ENCODE results near the gene SYNJ2.

The SYNJ2 gene

DNA sequence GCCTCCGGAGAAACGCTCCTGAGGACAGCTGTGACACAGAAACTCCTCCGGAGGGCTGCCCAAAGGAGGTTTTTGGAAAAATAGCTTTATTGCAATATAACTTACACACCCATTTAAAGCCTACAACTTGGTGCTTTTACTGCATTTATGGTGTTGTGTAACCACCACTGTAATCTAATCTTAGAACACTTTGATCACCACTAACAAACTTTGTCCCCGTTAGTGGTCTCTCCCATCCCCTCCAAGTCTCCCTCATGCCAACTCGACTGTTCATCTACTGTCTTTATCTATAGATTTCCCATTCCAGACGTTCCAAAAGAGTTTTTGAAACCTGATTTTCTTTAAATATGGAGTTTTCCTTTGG is 62.8 kb downstream of the SYNJ2 start:
- no peak for DNase-seq

DNA sequence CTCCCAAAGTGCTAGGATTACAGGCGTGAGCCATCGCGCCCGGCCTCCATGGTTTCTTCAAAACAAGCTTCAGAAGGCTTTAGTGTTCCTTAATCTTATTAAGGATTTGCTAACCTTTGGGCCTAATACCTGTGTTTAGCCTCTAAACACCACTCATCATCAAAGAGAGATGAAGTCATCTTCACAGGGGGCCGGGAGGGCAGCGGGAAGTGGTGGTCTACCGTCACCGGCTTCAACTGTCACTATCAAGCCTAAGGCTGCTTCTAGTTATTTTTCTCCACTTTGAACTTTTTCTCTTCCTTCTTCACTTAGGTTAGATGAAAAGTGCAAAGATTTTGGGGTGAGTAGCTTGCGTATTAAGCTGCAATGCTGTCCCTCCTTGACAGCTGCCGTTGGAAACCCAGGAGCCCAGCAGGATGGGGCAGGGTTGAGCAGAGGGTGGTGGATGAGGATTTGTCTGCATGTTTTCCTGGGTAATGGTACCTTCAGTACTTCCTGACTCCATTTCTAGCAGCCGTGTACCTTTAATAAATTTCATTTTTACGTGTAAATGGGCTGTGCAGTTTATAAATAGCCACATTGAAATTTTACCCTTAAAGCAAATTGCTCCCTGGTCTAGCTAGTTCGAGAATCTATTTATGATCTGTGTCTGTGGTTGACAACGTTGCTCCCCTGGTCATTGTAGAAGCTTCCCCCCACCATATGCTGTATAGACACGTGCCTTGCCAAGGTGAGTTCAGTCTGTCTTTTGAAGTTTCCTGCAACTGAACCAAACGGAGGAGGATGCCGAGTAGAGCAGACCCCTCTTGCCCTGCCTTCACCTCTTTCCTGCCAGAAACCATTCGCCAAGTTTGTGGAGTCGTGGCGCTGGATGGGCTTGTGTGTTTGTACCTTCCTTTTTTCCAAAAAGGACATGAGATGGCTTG is 64.8 kb downstream of the SYNJ2 start:
- no peak for DNase-seq

DNA sequence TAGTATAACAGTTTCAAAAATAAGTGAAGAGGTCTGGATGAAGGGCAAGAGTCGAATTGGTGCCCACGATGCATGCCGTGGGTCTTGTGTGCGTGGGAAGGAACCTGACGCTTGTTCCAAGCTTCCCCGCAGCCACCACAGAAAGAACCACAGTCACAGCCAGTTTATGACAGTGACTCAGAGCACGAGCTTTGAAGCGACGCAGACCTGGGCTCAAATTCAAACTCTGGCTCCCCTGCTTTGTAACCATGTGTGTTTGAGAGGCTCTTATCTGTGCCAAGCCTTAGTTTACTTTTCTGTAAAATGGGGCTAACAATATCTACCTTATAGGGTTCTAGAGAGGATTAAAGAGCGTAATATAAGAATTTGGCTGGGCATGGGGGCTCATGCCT is 65.5 kb downstream of the SYNJ2 start:
- no peak for DNase-seq

DNA sequence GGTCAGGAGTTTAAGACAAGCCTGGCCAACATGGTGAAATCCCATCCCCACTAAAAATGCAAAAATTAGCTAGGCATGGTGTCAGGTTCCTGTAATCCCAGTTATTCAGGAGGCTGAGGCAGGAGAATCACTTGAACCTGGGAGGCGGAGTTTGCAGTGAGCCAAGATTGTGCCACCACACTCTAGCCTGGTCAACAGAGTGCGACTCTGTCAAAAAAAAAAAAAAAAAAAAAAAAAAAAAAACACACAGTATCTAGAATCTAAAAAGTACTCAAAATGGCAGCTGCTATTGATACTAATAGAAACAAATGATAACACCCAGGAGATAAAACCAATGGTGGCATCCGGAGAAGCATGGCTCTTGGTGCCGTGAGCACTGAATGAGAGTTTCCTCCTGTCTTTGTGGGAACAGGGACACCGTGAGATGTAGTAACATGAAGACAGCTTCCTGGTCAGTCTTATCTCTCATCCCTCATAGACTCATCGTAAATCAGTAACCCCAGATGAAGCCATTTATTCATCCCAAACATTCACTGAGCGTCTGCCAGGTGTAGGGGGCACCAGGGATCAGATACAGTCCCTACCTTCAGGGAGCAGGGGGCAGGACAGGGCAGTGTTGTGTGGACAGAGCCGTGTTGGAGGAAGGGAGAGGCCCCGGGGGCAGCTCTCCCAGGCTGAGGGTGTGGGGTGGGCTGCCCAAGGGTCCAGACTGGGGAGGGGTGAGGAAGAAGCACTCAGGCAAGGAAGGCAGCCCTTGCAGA is 66.1 kb downstream of the SYNJ2 start:
- DNase-seq = no peak

DNA sequence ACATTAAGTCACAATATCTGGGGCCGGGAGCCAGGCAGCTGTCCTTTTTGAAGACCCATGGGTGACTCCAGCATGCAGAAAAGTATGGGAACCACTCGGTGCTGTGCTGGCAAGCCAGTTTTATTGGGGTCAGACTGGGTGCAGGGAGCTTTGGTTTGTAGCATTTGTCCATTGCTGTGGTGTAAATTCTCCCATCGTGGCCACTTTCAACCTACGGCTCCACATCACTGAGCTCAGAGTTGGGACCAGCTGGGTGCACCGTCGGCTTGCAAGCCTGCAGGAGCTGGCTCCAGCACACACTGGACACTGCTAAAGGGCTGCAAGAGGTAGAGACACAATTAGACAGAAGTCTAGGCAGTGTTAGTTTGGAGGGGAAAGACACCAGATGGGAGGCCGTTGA is 66.9 kb downstream of the SYNJ2 start:
- DNase-seq = no peak

DNA sequence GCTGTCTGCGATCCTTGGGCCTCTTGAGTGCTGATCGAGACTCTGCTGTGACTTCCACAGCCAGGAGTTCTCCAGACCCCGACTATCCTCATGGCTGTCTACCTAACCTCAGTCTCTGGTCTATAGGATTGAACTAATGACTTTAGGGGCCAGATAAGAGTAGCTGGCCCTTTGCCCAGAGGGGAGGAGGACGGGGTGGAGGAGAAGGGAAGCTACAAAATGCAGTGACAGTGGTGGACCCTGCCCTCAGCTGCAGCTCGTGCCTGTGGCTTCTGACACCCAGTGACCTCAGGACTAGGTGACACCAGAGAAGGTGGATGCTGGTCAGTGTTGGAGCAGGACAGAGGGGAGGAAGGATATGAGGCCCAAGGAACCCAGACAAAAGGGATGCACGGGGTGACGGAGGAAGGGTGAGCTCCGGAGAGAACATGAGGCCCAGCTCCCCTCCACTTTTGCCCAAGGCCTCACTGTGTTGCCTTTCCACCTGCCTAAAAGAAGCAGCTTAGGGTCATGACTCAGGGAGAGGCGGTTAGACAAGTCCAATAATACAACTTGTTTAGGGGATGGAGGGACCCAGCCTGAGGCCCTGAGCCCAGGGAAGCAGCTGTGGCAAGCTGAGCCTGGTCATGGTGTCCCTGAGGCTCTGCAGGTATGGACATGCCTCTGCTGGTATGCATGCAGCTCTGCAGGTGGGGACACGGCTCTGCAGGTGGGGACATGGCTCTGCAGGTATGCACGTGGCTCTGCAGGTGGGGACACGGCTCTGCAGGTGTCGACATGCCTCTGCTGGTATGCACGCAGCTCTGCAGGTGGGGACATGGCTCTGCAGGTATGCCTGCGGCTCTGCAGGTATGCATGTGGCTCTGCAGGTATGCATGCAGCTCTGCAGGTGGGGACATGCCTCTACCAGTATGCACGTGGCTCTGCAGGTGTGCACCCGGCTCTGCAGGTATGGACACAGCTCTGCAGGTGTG is 67.7 kb downstream of the SYNJ2 start:
- no peak for DNase-seq

DNA sequence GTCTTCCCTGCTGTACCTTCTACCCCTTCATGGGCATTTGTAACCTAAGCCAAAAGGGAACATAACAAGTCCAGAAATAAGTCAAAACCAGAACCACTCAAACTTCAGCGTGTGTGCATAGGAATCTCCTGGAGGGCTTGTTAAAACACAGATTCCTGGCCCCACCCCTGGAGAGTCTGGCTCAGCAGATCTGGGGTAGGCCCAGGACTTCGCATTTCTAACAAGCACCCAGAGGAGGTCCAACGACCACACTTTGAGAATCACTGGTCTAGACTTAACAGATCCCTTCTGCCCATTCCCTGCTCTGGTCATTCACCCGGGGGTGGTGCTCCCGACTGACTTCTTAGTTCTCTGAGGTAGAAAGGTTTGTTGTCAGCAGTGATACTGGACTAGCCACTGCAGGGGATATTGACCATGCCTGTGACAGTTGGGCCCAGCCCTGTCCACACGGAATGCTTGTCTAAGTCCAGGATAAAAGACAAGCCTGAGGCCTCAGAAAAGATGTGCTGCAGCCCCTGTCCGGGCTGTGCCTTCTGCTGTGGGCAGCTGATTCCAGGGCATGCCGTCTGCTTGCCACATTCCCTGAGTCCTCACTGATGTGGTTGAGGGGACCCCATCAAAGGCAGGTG is 68.6 kb downstream of the SYNJ2 start:
- no peak for DNase-seq

DNA sequence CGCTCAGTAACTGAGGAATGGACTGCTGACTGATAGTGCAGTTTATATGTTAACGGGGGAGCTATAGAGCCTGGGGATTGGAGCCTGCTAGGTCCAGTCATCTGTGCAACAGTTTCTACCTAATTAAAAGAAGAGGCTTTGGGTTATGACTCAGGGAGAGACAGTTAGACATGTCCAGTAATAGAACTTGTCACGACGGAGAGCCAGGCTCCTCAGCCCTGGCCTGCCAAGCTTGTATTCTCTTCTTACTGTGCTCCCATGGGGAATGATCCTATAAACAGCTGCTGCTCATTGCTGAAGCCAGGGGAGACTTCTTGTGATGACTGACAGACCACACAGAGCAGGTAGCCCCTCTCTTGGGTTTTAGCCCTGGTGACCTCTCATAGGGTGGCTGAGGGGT is 69.3 kb downstream of the SYNJ2 start:
- DNase-seq = no peak

DNA sequence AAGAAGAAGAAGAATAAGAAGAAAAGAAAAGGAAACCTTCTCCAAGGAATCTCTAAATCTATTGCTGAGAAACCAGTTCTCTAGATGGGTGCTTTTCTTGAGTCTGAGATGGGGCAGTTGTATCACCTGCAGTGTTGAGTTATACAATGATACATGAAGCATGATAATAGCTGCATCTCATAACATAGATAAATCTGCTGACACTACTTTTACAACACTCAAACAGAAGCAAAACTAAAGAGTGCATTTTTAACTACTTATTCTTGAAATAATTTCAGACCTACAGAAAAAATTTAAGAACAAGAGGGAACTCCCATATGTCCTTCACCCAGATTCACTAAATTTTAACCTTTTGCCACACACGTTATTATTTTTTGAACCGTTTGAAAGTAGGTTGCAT is 70.3 kb downstream of the SYNJ2 start:
- DNase-seq = no peak

DNA sequence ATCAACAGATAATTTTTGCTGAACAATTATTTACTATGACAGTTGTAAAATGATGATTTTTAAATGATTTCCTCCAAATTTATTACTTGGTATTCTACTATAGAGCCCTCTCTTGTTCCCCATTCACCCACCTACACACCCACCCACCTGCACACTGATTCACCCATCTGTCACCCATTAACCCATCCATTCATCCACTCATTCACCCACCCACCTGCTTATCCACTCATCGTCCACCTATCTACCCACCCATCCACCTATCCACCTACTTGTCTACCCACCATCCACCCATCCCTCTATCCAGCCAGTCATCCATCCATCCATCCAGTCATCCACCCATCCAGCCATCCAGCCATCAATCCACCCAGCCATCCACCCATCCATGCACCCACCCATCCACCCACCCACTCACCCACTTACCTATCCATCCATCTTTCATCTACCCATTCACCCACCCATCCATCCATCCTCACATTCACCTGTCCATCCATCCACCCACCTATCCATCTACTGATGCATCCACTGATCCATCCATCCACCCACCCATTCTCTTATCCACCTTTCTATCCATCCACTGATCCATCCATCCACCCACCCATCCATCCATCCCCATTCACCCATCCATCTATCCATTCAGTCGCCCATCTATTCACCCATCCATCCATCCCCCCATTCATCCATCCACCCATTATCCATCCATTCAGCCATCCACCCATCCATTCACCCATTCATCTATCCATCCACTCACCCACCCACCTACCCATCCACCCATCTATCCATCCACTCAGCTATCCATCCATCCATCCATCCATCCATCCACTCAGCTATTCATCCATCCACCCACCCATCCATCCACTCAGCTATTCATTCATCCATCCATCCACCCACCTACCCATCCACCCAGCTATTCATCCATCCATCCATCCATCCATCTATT is 72.0 kb downstream of the SYNJ2 start:
- DNase-seq = no peak

DNA sequence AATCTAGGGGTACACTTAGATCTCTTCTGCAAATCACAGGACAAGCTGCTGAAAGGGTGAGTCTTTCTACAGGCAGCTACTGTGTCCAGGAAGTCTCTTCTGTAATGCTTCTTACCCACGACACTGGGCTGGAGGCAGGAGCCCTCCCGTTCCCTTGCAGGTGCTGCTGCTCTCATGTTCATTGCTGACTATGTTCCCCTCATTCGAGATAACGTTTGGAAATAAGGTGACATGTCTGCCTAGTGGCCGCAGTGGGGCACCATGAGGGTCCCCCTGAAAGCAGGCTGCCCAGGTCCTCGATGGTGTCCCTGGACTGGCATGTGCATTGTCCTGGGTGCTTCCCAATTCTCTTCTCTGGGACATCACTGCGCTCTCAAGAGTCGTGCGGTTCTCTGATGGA is 74.7 kb downstream of the SYNJ2 start:
- no peak for DNase-seq

DNA sequence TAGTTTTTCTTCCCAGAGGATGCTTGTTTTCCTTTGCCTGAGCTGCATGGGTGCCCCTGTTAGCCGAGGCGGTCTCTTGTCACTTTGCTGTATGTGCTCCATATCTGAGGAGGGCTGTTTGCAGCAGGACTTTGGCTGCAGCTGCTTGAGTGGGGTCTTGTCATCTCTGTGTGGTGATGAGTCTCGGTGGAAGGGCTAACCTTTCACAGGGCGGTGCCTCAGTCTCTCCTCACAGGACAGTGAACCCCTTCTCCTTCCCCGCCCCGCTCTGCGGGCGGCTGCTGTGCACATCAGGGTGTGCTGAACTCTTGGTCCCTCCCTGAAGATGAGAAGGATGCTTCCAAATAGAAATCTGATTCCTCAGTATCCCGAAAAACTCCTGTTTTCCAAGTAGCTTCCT is 75.1 kb downstream of the SYNJ2 start:
- no peak for DNase-seq

DNA sequence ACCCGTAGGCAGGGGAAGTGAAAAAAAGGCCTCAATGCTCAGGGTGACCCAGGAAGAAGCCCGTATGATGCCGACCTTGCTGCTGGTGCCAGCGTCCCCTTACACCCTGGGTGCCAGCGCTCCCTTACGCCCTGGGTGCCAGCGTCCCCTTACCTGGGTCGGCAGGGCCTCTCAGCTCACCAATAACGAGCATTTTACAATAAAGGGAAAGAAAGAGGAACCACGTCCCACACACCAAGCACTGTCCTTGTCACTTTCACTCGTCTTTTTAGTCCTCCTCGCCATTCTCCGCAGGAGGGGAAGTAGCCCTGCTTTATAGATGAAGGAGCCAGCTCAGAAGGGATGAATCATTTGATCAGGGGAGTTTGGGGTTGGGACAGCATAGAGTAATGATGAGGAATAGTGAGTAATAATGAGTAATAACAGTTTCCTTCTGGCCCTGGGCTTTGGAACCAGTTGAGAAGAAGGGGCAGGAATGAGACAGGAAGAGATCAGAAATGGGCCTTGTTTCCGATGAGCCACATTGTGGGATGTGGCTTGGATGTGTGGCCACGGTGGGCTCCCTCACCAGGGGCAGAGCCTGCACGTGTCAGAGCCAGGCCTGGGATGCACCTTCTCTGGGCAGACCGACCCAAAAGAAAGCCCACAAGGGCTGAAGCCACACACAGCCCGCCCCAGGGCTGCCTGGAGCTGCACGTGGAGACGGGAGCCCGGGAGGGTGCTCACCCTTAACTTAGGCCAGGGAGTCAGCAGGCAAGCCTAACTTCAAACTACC is 75.7 kb downstream of the SYNJ2 start:
- peak; percentile 42 for DNase-seq

DNA sequence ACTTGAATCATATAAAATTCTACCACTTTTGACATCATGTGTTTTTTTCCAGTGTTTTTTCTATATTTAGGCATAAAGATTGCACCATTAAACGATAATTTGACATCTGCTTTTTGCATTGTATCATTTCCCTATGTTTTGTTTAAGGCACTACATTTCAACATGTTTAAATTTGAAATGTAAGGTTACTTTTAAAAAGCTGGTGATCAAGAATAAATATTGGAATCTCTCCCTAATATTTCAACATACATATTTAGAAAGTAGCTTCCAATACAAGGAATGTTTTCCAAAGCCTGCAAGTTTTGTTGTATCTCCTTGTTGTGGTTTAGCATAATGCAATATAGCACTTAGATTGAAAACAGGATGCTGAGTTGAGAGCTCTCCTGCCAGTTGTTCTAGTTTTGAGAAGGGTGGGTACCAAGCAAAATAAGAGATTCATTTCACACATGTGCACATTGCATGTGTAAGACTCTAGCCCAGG is 76.5 kb downstream of the SYNJ2 start:
- DNase-seq = no peak

DNA sequence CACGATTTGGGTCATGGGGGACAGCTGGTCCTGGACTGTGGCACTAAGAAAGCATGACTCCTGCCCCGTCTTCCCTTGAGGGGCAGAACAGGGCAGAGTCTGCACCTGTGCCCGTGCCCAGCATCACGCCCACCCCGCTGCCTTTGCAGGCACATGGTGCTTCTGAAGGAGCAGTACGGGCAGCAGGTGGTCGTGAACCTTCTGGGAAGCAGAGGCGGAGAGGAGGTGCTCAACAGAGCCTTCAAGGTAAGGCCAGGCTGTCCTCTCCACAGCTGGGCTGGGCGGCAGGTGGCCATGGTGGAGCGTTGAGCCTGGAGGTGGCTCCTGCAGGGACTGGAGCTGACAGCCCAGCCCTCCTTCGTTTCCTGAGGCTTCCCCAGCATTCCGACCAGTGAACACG is 77.4 kb downstream of the SYNJ2 start:
- DNase-seq = no peak

DNA sequence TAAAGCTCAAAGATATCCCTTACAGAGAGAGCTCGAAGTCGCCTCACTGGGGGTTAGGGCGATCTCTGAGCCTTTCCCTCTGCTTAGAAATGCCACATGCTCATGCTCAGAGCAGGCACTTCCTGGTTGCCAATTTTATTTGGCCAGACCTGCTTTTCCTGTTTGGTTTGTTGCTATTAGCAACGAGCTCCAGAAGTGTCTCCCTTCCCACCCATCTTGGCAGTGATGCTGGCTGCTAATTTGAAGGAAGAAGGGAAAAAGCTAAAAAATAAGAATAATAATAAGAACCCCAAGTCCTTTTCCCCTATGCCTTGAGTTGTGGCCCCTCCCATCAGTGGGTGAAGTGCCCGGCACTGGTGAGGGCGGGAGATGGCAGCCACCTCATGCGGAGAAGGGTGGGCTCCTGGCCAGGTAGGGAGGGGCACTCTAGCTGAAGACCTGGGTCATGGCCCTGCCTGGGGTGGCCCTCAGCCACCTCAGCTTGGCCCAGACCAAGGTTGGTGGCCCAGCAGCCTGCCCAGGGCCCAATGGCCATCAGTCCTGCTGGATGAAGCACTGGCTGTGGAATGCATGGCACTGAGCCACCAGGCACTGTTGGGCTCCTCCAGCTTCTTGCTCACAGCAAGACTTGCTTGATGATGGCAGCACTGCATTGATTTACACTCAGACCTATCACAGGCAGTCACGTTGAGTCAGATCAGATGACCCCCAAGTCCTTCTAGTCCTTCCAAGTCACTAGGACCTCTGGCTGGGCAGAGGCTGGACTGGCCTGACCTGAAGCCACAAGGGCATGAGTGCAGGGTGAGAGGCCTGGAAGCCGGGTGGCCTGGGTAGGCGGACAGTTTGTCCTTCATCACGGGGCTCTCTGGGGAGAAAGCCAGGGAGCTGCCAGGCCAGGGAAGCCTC is 79.0 kb downstream of the SYNJ2 start:
- peak; percentile 93 for DNase-seq

DNA sequence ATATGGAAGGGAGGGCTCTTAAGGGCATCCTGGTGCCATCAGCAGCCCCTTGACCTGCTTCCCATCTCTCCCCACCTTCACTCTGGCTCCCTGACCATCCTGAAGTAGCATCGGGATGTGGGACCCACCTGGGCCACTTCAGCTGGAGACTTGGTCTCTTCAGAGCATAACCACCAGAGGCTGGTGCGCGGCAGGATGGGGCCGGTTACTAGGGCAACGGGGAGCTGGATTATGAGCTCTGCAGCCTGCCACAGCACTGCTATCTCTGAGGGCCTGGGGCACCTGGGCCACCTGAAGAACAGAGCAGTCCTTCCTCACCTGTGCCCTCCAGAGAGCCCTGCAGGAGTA is 79.7 kb downstream of the SYNJ2 start:
- no peak for DNase-seq

DNA sequence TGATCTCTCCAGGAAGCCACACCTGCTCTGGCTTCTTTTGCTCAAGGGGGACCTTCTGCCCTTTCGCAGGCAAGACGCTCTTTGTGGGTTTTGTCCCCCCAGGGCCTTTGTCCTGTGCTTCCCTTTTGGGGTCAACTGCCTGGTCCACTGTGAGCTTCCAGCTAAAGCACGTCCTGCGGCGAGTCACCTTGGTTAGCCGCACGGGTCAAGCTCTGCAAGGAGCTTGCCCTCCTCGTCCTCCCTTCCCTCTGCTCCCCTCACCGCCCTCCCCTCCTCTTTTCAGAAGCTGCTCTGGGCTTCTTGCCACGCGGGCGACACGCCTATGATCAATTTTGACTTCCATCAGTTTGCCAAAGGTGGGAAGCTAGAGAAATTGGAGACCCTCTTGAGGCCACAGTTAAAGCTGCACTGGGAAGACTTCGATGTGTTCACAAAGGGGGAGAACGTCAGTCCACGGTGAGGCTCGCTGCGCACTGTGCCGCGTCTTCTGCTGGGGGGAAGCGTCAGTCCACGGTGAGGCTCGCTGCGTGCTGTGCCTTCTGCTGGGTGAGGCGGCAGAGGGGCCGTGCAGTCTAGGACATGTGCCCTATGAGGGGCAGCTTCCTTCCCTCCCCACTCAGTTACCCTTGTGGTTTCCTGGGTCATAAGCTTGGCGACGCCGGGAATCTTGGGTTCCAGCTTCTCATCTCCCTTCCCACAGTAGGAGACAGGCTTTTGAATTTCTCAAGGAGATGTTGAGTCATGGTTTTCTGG is 80.2 kb downstream of the SYNJ2 start:
- no peak for DNase-seq

DNA sequence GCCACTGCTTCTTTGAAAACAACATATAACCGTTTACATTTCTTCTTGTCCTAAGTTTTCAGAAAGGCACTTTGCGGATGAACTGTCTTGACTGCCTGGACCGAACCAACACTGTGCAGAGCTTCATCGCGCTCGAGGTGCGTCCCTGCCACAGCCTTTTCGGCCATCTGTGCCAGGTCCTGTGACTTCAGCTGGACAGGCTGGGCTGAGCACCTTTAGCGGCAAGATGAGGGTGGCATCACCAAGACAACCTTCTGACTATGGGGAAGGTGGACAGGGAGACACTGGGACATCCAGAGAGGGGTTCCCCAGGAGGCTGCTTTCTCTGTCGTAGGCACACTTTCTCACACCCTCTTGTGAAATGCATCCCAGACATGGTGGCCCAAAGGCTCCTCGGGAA is 82.1 kb downstream of the SYNJ2 start:
- no peak for DNase-seq
